Fibroblast of lung (primary cell): ENCODE results near the gene GPC5. TPM values are rescaled to one million over a fixed set of nuclear protein-coding genes. Genes with fewer than 3 reads are reported as not detected.

ENCODE experiments used
- DNase-seq, 2 donors: peaks; one replicate each; pipeline versions ENCODE4 v3.0.0 to v3.0.0-alpha.2; 2010; ENCODE audit warnings: low read depth in 2 of 2
- H2AFZ ChIP-seq: 2 replicates; pipeline ENCODE4 v1.5.1; 2012; ENCODE audit warnings: low read length, control low read depth, inconsistent platforms
- H3K27ac ChIP-seq: 2 replicates; pipeline ENCODE4 v1.5.1; 2011; ENCODE audit warnings: low read length, control low read depth; ENCODE audit not compliant: insufficient read depth
- H3K27me3 ChIP-seq: 2 replicates; pipeline ENCODE4 v1.5.1; 2011; ENCODE audit warnings: mild to moderate bottlenecking, low read length; ENCODE audit not compliant: control insufficient read depth, insufficient read depth
- H3K36me3 ChIP-seq: 2 replicates; pipeline ENCODE4 v1.5.1; 2011; ENCODE audit warnings: low read length; ENCODE audit not compliant: control insufficient read depth, insufficient read depth
- H3K4me1 ChIP-seq: 2 replicates; pipeline ENCODE4 v1.5.1; 2011; ENCODE audit warnings: low read length; ENCODE audit not compliant: control insufficient read depth, insufficient read depth; ENCODE audit errors: extremely low read depth
- H3K4me2 ChIP-seq: 2 replicates; pipeline ENCODE4 v1.5.1; 2011; ENCODE audit warnings: low read length, control low read depth; ENCODE audit not compliant: insufficient read depth; ENCODE audit errors: extremely low read depth
- H3K4me3 ChIP-seq, 4 experiments: fragments of 200-600 bp in 1 of 4; sonication (generic) in 1 of 4; replicated peaks in 1 of 4; 2 replicates each; pipeline ENCODE4 v1.5.1; 2011 to 2016; ENCODE audit warnings: low read length in 4 of 4, low read depth in 3 of 4, mild to moderate bottlenecking in 3 of 4, control low read depth in 2 of 4, inconsistent platforms in 1 of 4, mixed read lengths in 1 of 4; ENCODE audit not compliant: insufficient read depth in 1 of 4; ENCODE audit errors: control extremely low read depth in 1 of 4
- H3K79me2 ChIP-seq: 2 replicates; pipeline ENCODE4 v1.5.1; 2012; ENCODE audit warnings: mild to moderate bottlenecking, low read length, inconsistent platforms; ENCODE audit not compliant: control insufficient read depth, insufficient read depth
- H3K9ac ChIP-seq: 2 replicates; pipeline ENCODE4 v1.5.1; 2011; ENCODE audit warnings: mild to moderate bottlenecking, low read length, control low read depth; ENCODE audit not compliant: insufficient read depth
- H3K9me3 ChIP-seq: 2 replicates; pipeline ENCODE4 v1.5.1; 2012; ENCODE audit warnings: low read depth, low read length; ENCODE audit not compliant: control insufficient read depth, insufficient read depth
- H4K20me1 ChIP-seq: 2 replicates; pipeline ENCODE4 v1.5.1; 2011; ENCODE audit warnings: low read length; ENCODE audit not compliant: control insufficient read depth, insufficient read depth; ENCODE audit errors: extremely low read depth
- CTCF ChIP-seq, 2 donors: IDR thresholded peaks in 1 of 2; conservative IDR thresholded peaks in 1 of 2; 1 replicate in 1 of 2; 2 replicates in 1 of 2; pipeline ENCODE4 v1.5.1; 2011 to 2012; ENCODE audit warnings: low read length in 2 of 2, control low read depth in 1 of 2, inconsistent platforms in 1 of 2, low read depth in 1 of 2, mild to moderate bottlenecking in 1 of 2
- EZH2 ChIP-seq: IDR thresholded peaks from 2 replicates; pipeline ENCODE4 v1.5.1; 2012; ENCODE audit warnings: low read length, control low read depth, mild to moderate bottlenecking; ENCODE audit errors: missing control alignments
- polyA plus RNA-seq, 2 donors: library from polyadenylated mRNA; depleted of rRNA in 1 of 2; stranded (reverse) in 1 of 2; unstranded in 1 of 2; fragments of >200 nt; gene quantifications; 2 replicates each; pipeline ENCODE4 v1.2.1, GENCODE V29; 2011 to 2012; ENCODE audit warnings: missing spikeins in 1 of 2
- total RNA-seq: library from RNA; depleted of rRNA; stranded (reverse); fragments of >200 nt; gene quantifications from 2 replicates; pipeline ENCODE4 v1.2.1, GENCODE V29; 2014

Gene GPC5
- total and polyA plus RNA-seq, 2 donors (not counting 1 experiment from before 2014, with no cell fraction given) = 0.17 TPM; not detected in 1

- peak; percentile 20 to 31 for DNase-seq
- Histone ChIP-seq H4K20me1 (no peaks in the 10 kb centered on the region), H2AFZ (no peak overlapping the region), H3K36me3 (no peaks in the 10 kb centered on the region), H3K4me1 (no peaks in the 10 kb centered on the region), H3K9ac (no peak overlapping the region), H3K4me3 (no peak overlapping the region), H3K27me3 (no peaks in the 10 kb centered on the region), H3K9me3 (no peaks in the 10 kb centered on the region), H3K4me2 (no peak overlapping the region), H3K27ac (no peak overlapping the region), H3K79me2 (no peaks in the 10 kb centered on the region)
- TF ChIP-seq CTCF (conservative IDR thresholded peaks at IDR 0.05 in 1 of 2, IDR thresholded peaks at IDR 0.05 in 1 of 2; ENCODE audit: low read depth in 1 of 2, low read length in 2 of 2) (no peak), EZH2 (no peak)
Measured at GRCh38 chr13:92315265-92315664, 916.8 kb downstream of the GPC5 start.

- no peaks in the 10 kb centered on the region for H3K79me2 ChIP-seq
- no peak overlapping the region for H3K9ac ChIP-seq
- H3K27ac ChIP-seq = no peak overlapping the region
- no peak for DNase-seq
- no peaks in the 10 kb centered on the region for H3K27me3 ChIP-seq
- TF ChIP-seq EZH2 (no peak), CTCF (conservative IDR thresholded peaks at IDR 0.05 in 1 of 2, IDR thresholded peaks at IDR 0.05 in 1 of 2; ENCODE audit: low read depth in 1 of 2, low read length in 2 of 2) (no peak)
- no peak overlapping the region for H2AFZ ChIP-seq
- no peaks in the 10 kb centered on the region for H4K20me1 ChIP-seq
- no peak overlapping the region for H3K4me2 ChIP-seq
- H3K36me3 ChIP-seq = no peaks in the 10 kb centered on the region
- H3K4me1 ChIP-seq = no peaks in the 10 kb centered on the region
- H3K9me3 ChIP-seq = no peaks in the 10 kb centered on the region
- H3K4me3 ChIP-seq = no peak overlapping the region
Measured at GRCh38 chr13:92316030-92316429, 917.6 kb downstream of the GPC5 start.

GRCh38 chr13:92317066-92317465 lies 918.6 kb downstream of the GPC5 start:
- Histone ChIP-seq H3K36me3 (no peaks in the 10 kb centered on the region), H2AFZ (no peak overlapping the region), H3K9me3 (no peaks in the 10 kb centered on the region), H3K27me3 (no peaks in the 10 kb centered on the region), H4K20me1 (no peaks in the 10 kb centered on the region), H3K4me3 (no peak overlapping the region), H3K79me2 (no peaks in the 10 kb centered on the region), H3K27ac (no peak overlapping the region), H3K4me2 (no peak overlapping the region), H3K9ac (no peak overlapping the region), H3K4me1 (no peaks in the 10 kb centered on the region)
- TF ChIP-seq CTCF (conservative IDR thresholded peaks at IDR 0.05 in 1 of 2, IDR thresholded peaks at IDR 0.05 in 1 of 2; ENCODE audit: low read depth in 1 of 2, low read length in 2 of 2) (no peak), EZH2 (no peak)
- DNase-seq = peak; percentile 80 to 83
